AG09319 (cell line): ENCODE data around the gene BOK.

ENCODE experiments used
- DNase-seq: peaks from one replicate; pipeline ENCODE4 v3.0.0-alpha.2; 2010; ENCODE audit warnings: low read depth; ENCODE audit errors: extremely low read depth
- TF ChIP-seq, protein P1 (sequence below): IDR thresholded peaks from 2 replicates; pipeline ENCODE4 v1.5.1; 2011; ENCODE audit warnings: low read depth, mild to moderate bottlenecking, inconsistent platforms, low read length, moderate library complexity

BOK gene

GRCh38 chr2:241560883-241561474 is 2.4 kb downstream of the BOK start:
- no peak for DNase-seq
- TF ChIP-seq, protein P1, sequence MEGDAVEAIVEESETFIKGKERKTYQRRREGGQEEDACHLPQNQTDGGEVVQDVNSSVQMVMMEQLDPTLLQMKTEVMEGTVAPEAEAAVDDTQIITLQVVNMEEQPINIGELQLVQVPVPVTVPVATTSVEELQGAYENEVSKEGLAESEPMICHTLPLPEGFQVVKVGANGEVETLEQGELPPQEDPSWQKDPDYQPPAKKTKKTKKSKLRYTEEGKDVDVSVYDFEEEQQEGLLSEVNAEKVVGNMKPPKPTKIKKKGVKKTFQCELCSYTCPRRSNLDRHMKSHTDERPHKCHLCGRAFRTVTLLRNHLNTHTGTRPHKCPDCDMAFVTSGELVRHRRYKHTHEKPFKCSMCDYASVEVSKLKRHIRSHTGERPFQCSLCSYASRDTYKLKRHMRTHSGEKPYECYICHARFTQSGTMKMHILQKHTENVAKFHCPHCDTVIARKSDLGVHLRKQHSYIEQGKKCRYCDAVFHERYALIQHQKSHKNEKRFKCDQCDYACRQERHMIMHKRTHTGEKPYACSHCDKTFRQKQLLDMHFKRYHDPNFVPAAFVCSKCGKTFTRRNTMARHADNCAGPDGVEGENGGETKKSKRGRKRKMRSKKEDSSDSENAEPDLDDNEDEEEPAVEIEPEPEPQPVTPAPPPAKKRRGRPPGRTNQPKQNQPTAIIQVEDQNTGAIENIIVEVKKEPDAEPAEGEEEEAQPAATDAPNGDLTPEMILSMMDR: no peak

DNA sequence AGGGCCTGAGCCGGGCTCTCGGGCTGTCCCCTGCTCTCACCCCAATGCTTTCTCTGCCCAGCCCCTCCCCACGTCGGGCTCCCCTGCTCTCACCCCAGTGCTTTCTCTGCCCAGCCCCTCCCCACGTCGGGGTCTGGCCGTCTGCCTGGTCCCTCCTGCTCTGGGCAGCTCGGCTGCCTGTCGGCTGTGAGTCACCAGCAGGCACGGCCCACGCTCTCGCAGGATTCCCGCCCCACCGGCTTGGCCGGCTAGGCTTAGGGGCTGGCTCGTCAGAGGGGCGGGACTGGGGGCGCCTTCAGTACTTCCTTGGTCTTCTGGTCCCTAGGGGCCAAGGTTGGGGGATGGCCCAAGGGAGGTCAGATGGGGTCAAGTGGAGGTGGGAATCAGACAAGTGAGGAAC is 3.3 kb downstream of the BOK start:
- TF ChIP-seq, protein P1: no peak
- peak; percentile 23 for DNase-seq

GRCh38 chr2:241562269-241562891 is 3.8 kb downstream of the BOK start:
- TF ChIP-seq, protein P1: no peak
- DNase-seq: no peak

- no peak for DNase-seq
- TF ChIP-seq, protein P1: no peak
Measured at GRCh38 chr2:241563031-241563507, 4.5 kb downstream of the BOK start.

DNA sequence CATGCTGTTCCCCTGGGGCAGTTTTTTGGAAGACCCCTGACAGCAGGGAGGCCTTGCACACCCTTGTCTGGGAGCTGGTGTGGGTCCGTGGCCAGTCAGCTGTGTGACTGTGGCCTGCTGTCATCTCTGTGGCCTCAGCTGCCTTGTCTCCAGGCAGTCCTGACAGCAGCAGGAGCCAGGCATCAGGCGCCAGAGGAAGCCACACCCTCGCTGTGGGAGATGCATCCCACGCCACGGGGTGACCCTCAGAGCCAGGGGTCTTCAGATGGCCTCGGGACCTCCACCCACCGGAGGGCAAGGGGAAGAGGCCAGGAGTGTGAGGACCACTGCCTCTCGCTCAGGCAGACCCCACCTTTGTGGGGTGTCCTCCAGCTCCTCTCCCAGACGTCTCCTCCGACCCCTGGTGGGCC is 5.0 kb downstream of the BOK start:
- DNase-seq: no peak
- TF ChIP-seq, protein P1: no peak

- DNase-seq: no peak
Measured at GRCh38 chr2:241563981-241564595, 5.5 kb downstream of the BOK start.

More at GRCh38 chr2:241563981-241564595, 5.5 kb downstream of the BOK start:
- TF ChIP-seq, protein P1: no peak
